ENCODE results near the gene PRDM16.
A peak's percentile ranks its signal among the peaks of the same experiment; 100 is the strongest.

PRDM16 gene

DNA sequence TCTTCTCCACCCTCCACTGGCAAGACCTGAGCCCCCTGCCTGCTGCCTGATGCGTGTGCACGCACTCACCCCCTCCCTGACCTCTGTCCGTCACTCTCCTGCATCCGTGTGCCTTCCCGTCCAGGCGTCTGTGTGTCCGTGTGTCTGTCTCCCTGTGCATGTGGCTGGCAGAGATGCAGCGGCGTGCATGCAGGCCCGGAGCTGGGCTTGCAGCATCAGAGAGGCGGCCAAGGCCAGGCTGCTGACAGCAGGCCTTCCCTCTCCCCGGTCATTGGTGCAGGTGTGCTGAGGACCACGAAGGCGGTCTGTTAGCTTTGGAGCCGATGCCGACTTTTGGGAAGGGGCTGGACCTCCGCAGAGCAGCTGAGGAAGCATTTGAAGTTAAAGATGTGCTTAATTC is 362.7 kb downstream of the PRDM16 start:
- H3K4me3 ChIP-seq (ENCODE audit: low read length, poor library complexity, severe bottlenecking), result no peak overlapping the region
- H3K27me3 ChIP-seq (ENCODE audit: insufficient read depth, low read length, poor library complexity, severe bottlenecking), result no peaks in the 10 kb centered on the region
- H4K20me1 ChIP-seq (ENCODE audit: insufficient read depth, low read length, poor library complexity, severe bottlenecking), result no peaks in the 10 kb centered on the region
- H3K4me1 ChIP-seq (ENCODE audit: insufficient read depth, low read length, poor library complexity, severe bottlenecking), result no peaks in the 10 kb centered on the region
- TF ChIP-seq EZH2phosphoT487 (IDR thresholded peaks at IDR 0.05; ENCODE audit: borderline replicate concordance), result no peak
- TF ChIP-seq, protein P1, sequence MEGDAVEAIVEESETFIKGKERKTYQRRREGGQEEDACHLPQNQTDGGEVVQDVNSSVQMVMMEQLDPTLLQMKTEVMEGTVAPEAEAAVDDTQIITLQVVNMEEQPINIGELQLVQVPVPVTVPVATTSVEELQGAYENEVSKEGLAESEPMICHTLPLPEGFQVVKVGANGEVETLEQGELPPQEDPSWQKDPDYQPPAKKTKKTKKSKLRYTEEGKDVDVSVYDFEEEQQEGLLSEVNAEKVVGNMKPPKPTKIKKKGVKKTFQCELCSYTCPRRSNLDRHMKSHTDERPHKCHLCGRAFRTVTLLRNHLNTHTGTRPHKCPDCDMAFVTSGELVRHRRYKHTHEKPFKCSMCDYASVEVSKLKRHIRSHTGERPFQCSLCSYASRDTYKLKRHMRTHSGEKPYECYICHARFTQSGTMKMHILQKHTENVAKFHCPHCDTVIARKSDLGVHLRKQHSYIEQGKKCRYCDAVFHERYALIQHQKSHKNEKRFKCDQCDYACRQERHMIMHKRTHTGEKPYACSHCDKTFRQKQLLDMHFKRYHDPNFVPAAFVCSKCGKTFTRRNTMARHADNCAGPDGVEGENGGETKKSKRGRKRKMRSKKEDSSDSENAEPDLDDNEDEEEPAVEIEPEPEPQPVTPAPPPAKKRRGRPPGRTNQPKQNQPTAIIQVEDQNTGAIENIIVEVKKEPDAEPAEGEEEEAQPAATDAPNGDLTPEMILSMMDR (conservative IDR thresholded peaks at IDR 0.05; ENCODE audit: low read length), result 0 out of 2 replicates have a peak, but pooled peaks have one; percentile 7
- H3K9me2 ChIP-seq (replicated peaks; ENCODE audit: low read depth, low read length), result no peaks in the 10 kb centered on the region
- H3K4me2 ChIP-seq (ENCODE audit: low read depth, low read length, poor library complexity, severe bottlenecking), result no peak overlapping the region
- no peaks in the 10 kb centered on the region for H3K9me3 ChIP-seq (ENCODE audit: insufficient read depth, low read depth, low read length)
- H3F3A ChIP-seq (ENCODE audit: low read depth), result no peaks in the 10 kb centered on the region
- H3K79me2 ChIP-seq (ENCODE audit: insufficient read depth, low read length), result no peaks in the 10 kb centered on the region
- H3K9ac ChIP-seq (ENCODE audit: low read depth, low read length, poor library complexity, severe bottlenecking), result no peak overlapping the region
- H3K36me3 ChIP-seq (ENCODE audit: insufficient read depth, low read length), result peaks cover 3% of the 10 kb centered on the region; the same call in 1 of the 2 replicates
- H2AFZ ChIP-seq (ENCODE audit: low read length), result no peak overlapping the region

DNA sequence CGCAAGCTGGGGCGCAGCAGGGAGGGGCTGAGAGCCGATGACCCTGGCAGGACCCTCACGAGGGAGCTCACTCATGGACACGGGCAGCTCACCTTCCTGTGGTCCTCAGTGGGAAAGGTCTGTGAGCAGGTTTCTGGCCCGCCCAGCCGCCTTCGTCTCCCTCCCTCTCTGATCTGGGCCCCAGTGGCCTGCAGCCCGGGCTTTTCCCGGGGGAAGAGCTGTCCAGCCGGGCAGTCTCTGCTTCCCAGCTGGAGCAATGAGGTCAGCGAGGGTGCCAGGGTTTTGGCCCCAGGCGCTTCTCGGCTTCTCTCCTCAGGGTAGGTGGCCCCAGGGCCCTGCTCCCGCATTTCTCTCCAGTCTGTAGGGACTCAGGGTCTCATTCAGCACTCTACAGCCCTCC is 363.3 kb downstream of the PRDM16 start:
- H3K9me3 ChIP-seq (ENCODE audit: insufficient read depth, low read depth, low read length), result no peaks in the 10 kb centered on the region
- H2AFZ ChIP-seq (ENCODE audit: low read length), result no peak overlapping the region
- no peak overlapping the region for H3K4me2 ChIP-seq (ENCODE audit: low read depth, low read length, poor library complexity, severe bottlenecking)
- H3K9me2 ChIP-seq (replicated peaks; ENCODE audit: low read depth, low read length), result no peaks in the 10 kb centered on the region
- TF ChIP-seq, protein P1 (conservative IDR thresholded peaks at IDR 0.05; ENCODE audit: low read length), result no peak
- no peak for TF ChIP-seq EZH2phosphoT487 (IDR thresholded peaks at IDR 0.05; ENCODE audit: borderline replicate concordance)
- H3K4me1 ChIP-seq (ENCODE audit: insufficient read depth, low read length, poor library complexity, severe bottlenecking), result no peaks in the 10 kb centered on the region
- no peak overlapping the region for H3K9ac ChIP-seq (ENCODE audit: low read depth, low read length, poor library complexity, severe bottlenecking)
- H4K20me1 ChIP-seq (ENCODE audit: insufficient read depth, low read length, poor library complexity, severe bottlenecking), result no peaks in the 10 kb centered on the region
- H3K36me3 ChIP-seq (ENCODE audit: insufficient read depth, low read length), result no peaks in the 10 kb centered on the region; the same call in 1 of the 2 replicates
- no peaks in the 10 kb centered on the region for H3K27me3 ChIP-seq (ENCODE audit: insufficient read depth, low read length, poor library complexity, severe bottlenecking)
- no peak overlapping the region for H3K4me3 ChIP-seq (ENCODE audit: low read length, poor library complexity, severe bottlenecking)
- no peaks in the 10 kb centered on the region for H3K79me2 ChIP-seq (ENCODE audit: insufficient read depth, low read length)
- H3F3A ChIP-seq (ENCODE audit: low read depth), result no peaks in the 10 kb centered on the region

DNA sequence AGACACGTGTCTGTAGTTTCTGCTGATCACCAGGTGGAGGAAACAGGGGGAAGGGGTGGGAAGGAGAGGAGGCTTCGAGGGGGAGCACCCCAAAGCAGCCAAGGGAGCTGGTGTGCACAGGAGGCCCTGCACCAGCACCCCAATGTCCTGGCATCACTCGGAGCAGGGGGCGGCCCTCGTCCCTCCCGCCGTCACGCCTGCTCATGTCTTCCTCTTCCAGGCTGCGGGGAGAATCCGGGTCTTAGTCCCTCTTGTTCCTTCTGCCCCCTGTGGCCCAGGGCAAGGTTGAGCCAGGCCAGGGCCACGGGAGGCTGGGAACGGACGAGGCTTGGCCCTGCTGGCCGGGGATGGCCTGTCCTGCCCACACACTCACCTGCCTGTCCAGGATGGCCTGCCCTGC is 364.1 kb downstream of the PRDM16 start:
- H3K9ac ChIP-seq (ENCODE audit: low read depth, low read length, poor library complexity, severe bottlenecking), result no peak overlapping the region

More for the DNA sequence above, 364.1 kb downstream of the PRDM16 start:
- no peaks in the 10 kb centered on the region for H3K9me2 ChIP-seq (replicated peaks; ENCODE audit: low read depth, low read length)
- H3F3A ChIP-seq (ENCODE audit: low read depth), result no peaks in the 10 kb centered on the region
- H4K20me1 ChIP-seq (ENCODE audit: insufficient read depth, low read length, poor library complexity, severe bottlenecking), result no peaks in the 10 kb centered on the region
- no peaks in the 10 kb centered on the region for H3K27me3 ChIP-seq (ENCODE audit: insufficient read depth, low read length, poor library complexity, severe bottlenecking)
- TF ChIP-seq EZH2phosphoT487 (IDR thresholded peaks at IDR 0.05; ENCODE audit: borderline replicate concordance), result no peak
- TF ChIP-seq, protein P1 (conservative IDR thresholded peaks at IDR 0.05; ENCODE audit: low read length), result no peak
- no peaks in the 10 kb centered on the region for H3K36me3 ChIP-seq (ENCODE audit: insufficient read depth, low read length)
- no peak overlapping the region for H3K4me2 ChIP-seq (ENCODE audit: low read depth, low read length, poor library complexity, severe bottlenecking)
- H3K9me3 ChIP-seq (ENCODE audit: insufficient read depth, low read depth, low read length), result no peaks in the 10 kb centered on the region
- H3K79me2 ChIP-seq (ENCODE audit: insufficient read depth, low read length), result no peaks in the 10 kb centered on the region
- no peak overlapping the region for H2AFZ ChIP-seq (ENCODE audit: low read length)
- H3K4me1 ChIP-seq (ENCODE audit: insufficient read depth, low read length, poor library complexity, severe bottlenecking), result no peaks in the 10 kb centered on the region
- H3K4me3 ChIP-seq (ENCODE audit: low read length, poor library complexity, severe bottlenecking), result no peak overlapping the region
